HepG2 (cell line): Measurements from ENCODE around the gene PYCR2. TPM values are rescaled to one million over a fixed set of nuclear protein-coding genes. Genes with fewer than 3 reads are reported as not detected.

Experiments used
- ATF7 ChIP-seq, 2 experiments: fragments of 450-650 bp in 1 of 2; sonication (generic) in 1 of 2; formaldehyde crosslinking in 1 of 2; IDR thresholded peaks; 2 replicates each; pipeline versions ENCODE4 v1.4.0 to v1.6.1; 2016 to 2020; ENCODE audit warnings: antibody characterized with exemption in 1 of 2, mild to moderate bottlenecking in 1 of 2, missing genetic modification reagents in 1 of 2
- EED ChIP-seq: sonication (generic); formaldehyde crosslinking; IDR thresholded peaks from 2 replicates; pipeline ENCODE4 v1.5.0; 2020; ENCODE audit warnings: mild to moderate bottlenecking, missing genetic modification reagents
- ESRRA ChIP-seq: sonication (generic); formaldehyde crosslinking; IDR thresholded peaks from 2 replicates; pipeline ENCODE4 v1.5.1; 2020; ENCODE audit warnings: mild to moderate bottlenecking, low read depth, missing genetic modification reagents
- GTF2F1 ChIP-seq: fragments of 150-350 bp; IDR thresholded peaks from 2 replicates; pipeline ENCODE4 v1.6.1; 2014; ENCODE audit warnings: low read length
- KAT8 ChIP-seq: IDR thresholded peaks from 2 replicates; pipeline ENCODE4 v1.6.1; 2016; ENCODE audit warnings: missing genetic modification reagents, missing compliant biosample characterization
- KDM2A ChIP-seq: sonication (generic); formaldehyde crosslinking; IDR thresholded peaks from 2 replicates; pipeline ENCODE4 v1.4.0; 2020; ENCODE audit warnings: low read depth, missing genetic modification reagents, borderline replicate concordance
- KMT2B ChIP-seq: IDR thresholded peaks from 2 replicates; pipeline ENCODE4 v1.6.1; 2016; ENCODE audit warnings: missing genetic modification reagents, missing compliant biosample characterization
- MZF1 ChIP-seq: sonication (generic); formaldehyde crosslinking; IDR thresholded peaks from 2 replicates; pipeline ENCODE4 v1.8.1; 2023; ENCODE audit warnings: mild to moderate bottlenecking, missing genetic modification reagents, borderline replicate concordance
- PRDM4 ChIP-seq: sonication (generic); formaldehyde crosslinking; IDR thresholded peaks from 2 replicates; pipeline ENCODE4 v1.9.0; 2021; ENCODE audit warnings: missing genetic modification reagents, borderline replicate concordance
- TAF1 ChIP-seq: sonication (generic); formaldehyde crosslinking; IDR thresholded peaks from 2 replicates; pipeline ENCODE4 v1.4.0; 2020; ENCODE audit warnings: missing genetic modification reagents
- ZIK1 ChIP-seq: sonication (generic); formaldehyde crosslinking; IDR thresholded peaks from 2 replicates; pipeline ENCODE4 v1.5.0; 2020; ENCODE audit warnings: mild to moderate bottlenecking, low read depth, missing genetic modification reagents, borderline replicate concordance
- ZNF230 ChIP-seq: sonication (generic); formaldehyde crosslinking; IDR thresholded peaks from 2 replicates; pipeline ENCODE4 v1.4.0; 2020; ENCODE audit warnings: mild to moderate bottlenecking, missing genetic modification reagents
- ZNF607 ChIP-seq: sonication (generic); formaldehyde crosslinking; IDR thresholded peaks from 2 replicates; pipeline ENCODE4 v1.5.1; 2020; ENCODE audit warnings: missing genetic modification reagents, mild to moderate bottlenecking, borderline replicate concordance
- ZNF639 ChIP-seq: conservative IDR thresholded peaks from 2 replicates; pipeline ENCODE4 v1.6.1; 2018; ENCODE audit warnings: missing genetic modification reagents
- ZNF674 ChIP-seq: sonication (generic); formaldehyde crosslinking; IDR thresholded peaks from 2 replicates; pipeline ENCODE4 v1.5.0; 2020; ENCODE audit warnings: low read depth, mild to moderate bottlenecking, missing genetic modification reagents
- ZNF768 ChIP-seq: sonication (generic); formaldehyde crosslinking; IDR thresholded peaks from 2 replicates; pipeline ENCODE4 v1.4.0; 2020; ENCODE audit warnings: missing genetic modification reagents
- ZNF790 ChIP-seq: sonication (generic); formaldehyde crosslinking; IDR thresholded peaks from 2 replicates; pipeline ENCODE4 v1.8.0; 2022; ENCODE audit warnings: missing genetic modification reagents, mild to moderate bottlenecking, borderline replicate concordance
- polyA plus RNA-seq, 8 experiments: library from polyadenylated mRNA; depleted of rRNA in 3 of 8; stranded (reverse) in 7 of 8; unstranded in 1 of 8; fragments of >200 nt; fragmentation: Illumina TruSeq in 4 of 8; extraction: Trizol in 4 of 8; gene quantifications; 2 replicates each; pipeline versions ENCODE4 v1.2.1 to v1.2.3, GENCODE V29; 2011 to 2016; ENCODE audit warnings: low read depth in 4 of 8, missing spikeins in 1 of 8, mixed read lengths in 1 of 8; ENCODE audit not compliant: insufficient read depth in 1 of 8
- total RNA-seq, 5 experiments: library from RNA; depleted of rRNA; stranded (reverse); fragments of >200 nt; fragmentation: Illumina TruSeq; extraction: Trizol; gene quantifications; 2 replicates each; pipeline ENCODE4 v1.2.3, GENCODE V29; 2016; ENCODE audit warnings: low read depth in 1 of 5
- TF ChIP-seq, protein P1 (sequence below): IDR thresholded peaks from 2 replicates; pipeline ENCODE4 v1.6.1; 2018; ENCODE audit warnings: missing genetic modification reagents
- TF ChIP-seq, protein P2 (sequence below): IDR thresholded peaks from 2 replicates; pipeline ENCODE4 v1.6.1; 2018; ENCODE audit warnings: missing genetic modification reagents, mild to moderate bottlenecking, missing compliant biosample characterization
- TF ChIP-seq, protein P3 (sequence below): sonication (generic); formaldehyde crosslinking; IDR thresholded peaks from 2 replicates; pipeline ENCODE4 v1.4.0; 2020; ENCODE audit warnings: missing genetic modification reagents, low read depth, mild to moderate bottlenecking, borderline replicate concordance

PYCR2 gene
- total and polyA plus RNA-seq, 2 of the 13 experiments (the other 11 are each of a cell fraction or from before 2014, with no cell fraction given) = 47.2 to 47.8 TPM

DNA sequence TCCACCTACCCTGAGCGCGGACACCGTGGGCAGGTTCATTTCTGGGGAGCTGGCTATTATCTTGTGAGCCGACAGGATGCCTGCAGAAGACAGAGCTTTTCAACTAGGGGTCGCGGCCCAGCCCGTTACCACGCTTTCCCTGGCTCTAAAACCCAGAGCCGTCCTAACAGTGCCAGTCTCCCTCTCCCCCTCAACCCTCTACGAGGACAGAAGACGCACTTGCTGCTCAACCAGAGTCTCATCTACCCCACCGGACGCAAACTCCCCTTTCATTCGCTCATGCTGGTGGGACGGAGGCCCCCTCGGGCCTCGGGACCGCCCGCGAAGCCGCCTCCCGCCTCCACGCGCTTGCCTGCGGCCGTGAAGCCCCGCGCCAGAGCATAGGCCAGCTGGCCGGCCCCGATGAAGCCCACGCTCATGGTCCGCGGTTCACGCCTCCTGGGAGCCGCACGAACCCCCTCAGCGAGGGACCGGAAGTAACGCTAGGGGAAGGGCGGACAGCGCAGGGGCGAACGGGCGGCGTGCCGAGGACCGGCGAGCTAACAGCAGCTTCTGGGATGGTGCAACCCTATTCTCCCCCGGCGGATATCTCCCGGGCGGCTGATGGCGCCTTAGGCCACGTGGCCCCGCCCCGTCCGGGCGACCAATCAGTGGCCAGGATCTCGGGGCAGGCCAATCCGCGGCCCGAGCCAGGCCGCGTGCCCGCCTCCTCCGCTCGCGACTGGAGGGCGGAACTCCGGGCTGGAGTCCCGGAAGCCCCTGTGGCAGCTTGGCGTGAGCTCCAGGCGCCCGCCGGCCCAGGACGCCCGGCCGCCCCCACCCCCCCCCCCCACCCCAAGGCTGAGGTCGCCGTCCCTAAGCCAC lies at the start of gene PYCR2 (continued):
- TF ChIP-seq, protein P1, sequence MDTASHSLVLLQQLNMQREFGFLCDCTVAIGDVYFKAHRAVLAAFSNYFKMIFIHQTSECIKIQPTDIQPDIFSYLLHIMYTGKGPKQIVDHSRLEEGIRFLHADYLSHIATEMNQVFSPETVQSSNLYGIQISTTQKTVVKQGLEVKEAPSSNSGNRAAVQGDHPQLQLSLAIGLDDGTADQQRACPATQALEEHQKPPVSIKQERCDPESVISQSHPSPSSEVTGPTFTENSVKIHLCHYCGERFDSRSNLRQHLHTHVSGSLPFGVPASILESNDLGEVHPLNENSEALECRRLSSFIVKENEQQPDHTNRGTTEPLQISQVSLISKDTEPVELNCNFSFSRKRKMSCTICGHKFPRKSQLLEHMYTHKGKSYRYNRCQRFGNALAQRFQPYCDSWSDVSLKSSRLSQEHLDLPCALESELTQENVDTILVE (CRISPR knock-in tag) = peak; percentile 99
- TF ChIP-seq ESRRA (peak; percentile 68), ZIK1 (no peak), TAF1 (CRISPR knock-in tag) (peak; percentile 91), KMT2B (CRISPR knock-in tag) (peak; percentile 59), ZNF230 (no peak), ZNF639 (CRISPR knock-in tag) (peak; percentile 98), KDM2A (peak; percentile 94), GTF2F1 (no peak), ZNF607 (peak; percentile 86; the same call in 1 of the 2 replicates), ZNF768 (no peak), ATF7 (IDR thresholded peaks at IDR 0.05) (no peak), ATF7 (CRISPR knock-in tag; IDR thresholded peaks at IDR 0.05) (peak; percentile 62; the same call in 1 of the 2 replicates), EED (CRISPR knock-in tag) (no peak), MZF1 (CRISPR knock-in tag) (no peak), KAT8 (CRISPR knock-in tag) (peak; percentile 88), ZNF790 (CRISPR knock-in tag) (no peak), PRDM4 (CRISPR knock-in tag) (no peak), ZNF674 (CRISPR knock-in tag) (no peak)
- TF ChIP-seq, protein P2, sequence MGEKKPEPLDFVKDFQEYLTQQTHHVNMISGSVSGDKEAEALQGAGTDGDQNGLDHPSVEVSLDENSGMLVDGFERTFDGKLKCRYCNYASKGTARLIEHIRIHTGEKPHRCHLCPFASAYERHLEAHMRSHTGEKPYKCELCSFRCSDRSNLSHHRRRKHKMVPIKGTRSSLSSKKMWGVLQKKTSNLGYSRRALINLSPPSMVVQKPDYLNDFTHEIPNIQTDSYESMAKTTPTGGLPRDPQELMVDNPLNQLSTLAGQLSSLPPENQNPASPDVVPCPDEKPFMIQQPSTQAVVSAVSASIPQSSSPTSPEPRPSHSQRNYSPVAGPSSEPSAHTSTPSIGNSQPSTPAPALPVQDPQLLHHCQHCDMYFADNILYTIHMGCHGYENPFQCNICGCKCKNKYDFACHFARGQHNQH (CRISPR knock-in tag) = peak; percentile 63; the same call in 1 of the 2 replicates
- TF ChIP-seq, protein P3, sequence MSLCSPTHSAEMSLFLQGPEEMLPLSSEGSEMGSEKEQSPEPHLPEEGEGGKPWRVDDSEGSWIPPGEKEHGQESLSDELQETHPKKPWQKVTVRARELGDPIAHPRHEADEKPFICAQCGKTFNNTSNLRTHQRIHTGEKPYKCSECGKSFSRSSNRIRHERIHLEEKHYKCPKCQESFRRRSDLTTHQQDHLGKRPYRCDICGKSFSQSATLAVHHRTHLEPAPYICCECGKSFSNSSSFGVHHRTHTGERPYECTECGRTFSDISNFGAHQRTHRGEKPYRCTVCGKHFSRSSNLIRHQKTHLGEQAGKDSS (CRISPR knock-in tag) = peak; percentile 66; the same call in 1 of the 2 replicates
